Stimulated activated CD8-positive, alpha-beta memory T cell treated with anti-CD3 and anti-CD28 coated beads, Interleukin-4, amount 100 ng/mL, for 1 hour (primary cell): ENCODE data around the gene TF.
"Not testable (repeated sequence)": the region's sequence is repeated elsewhere in the genome, so short reads cannot be mapped to it uniquely, and the experiment has no call there.

ENCODE experiments used
- DNase-seq, 2 donors: peaks; one replicate each; pipeline ENCODE4 v3.0.0-alpha.2; 2020; ENCODE audit warnings: low read depth in 2 of 2, low spot score in 1 of 2

TF gene

GRCh38 chr3:133763797-133764683 lies 17.8 kb downstream of the TF start:
- DNase-seq, result no peak

- no peak for DNase-seq
Observed at GRCh38 chr3:133765256-133765655, 19.1 kb downstream of the TF start.

- no peak for DNase-seq
Observed at GRCh38 chr3:133767607-133768006, 21.4 kb downstream of the TF start.

- no peak for DNase-seq
Observed at GRCh38 chr3:133769536-133769935, 23.3 kb downstream of the TF start.

- no peak for DNase-seq
Observed at GRCh38 chr3:133773732-133774131, 27.5 kb downstream of the TF start.

- DNase-seq, result no peak
Observed at GRCh38 chr3:133775309-133775708, 29.1 kb downstream of the TF start.

GRCh38 chr3:133775835-133776234 lies 29.6 kb downstream of the TF start:
- DNase-seq, result no peak

- DNase-seq, result no peak
Observed at GRCh38 chr3:133776794-133777438, 30.7 kb downstream of the TF start.

GRCh38 chr3:133777807-133778568 lies 31.8 kb downstream of the TF start:
- DNase-seq, result no peak

GRCh38 chr3:133779626-133780203 lies 33.5 kb downstream of the TF start:
- no peak for DNase-seq

- not testable (repeated sequence) for DNase-seq
Observed at GRCh38 chr3:133780756-133781155, 34.6 kb downstream of the TF start.

- no peak for DNase-seq
Observed at GRCh38 chr3:133781570-133781969, 35.4 kb downstream of the TF start.

GRCh38 chr3:133782454-133782853 lies 36.3 kb downstream of the TF start:
- DNase-seq, result no peak

- no peak for DNase-seq
Observed at GRCh38 chr3:133783762-133784161, 37.6 kb downstream of the TF start.

- DNase-seq, result no peak
Observed at GRCh38 chr3:133788024-133788423, 41.8 kb downstream of the TF start.

GRCh38 chr3:133792171-133792763 lies 46.1 kb downstream of the TF start:
- DNase-seq, result no peak

GRCh38 chr3:133797396-133798105 lies 51.4 kb downstream of the TF start:
- DNase-seq, result no peak

- DNase-seq, result no peak
Observed at GRCh38 chr3:133799794-133800585, 53.8 kb downstream of the TF start.

GRCh38 chr3:133803469-133803868 lies 57.3 kb downstream of the TF start:
- no peak for DNase-seq

GRCh38 chr3:133804896-133805295 lies 58.7 kb downstream of the TF start:
- DNase-seq, result no peak
